H7 (cell line): ENCODE measurements around the gene C1orf53. TPM values are rescaled to one million over a fixed set of nuclear protein-coding genes. Genes with fewer than 3 reads are reported as not detected.

ENCODE experiments used
- DNase-seq: peaks from one replicate; pipeline ENCODE4 v3.0.0; 2012
- H3K27me3 ChIP-seq: 2 replicates; pipeline ENCODE4 v1.6.0; 2011; ENCODE audit warnings: mild to moderate bottlenecking, low read length; ENCODE audit not compliant: control insufficient read depth, insufficient read depth
- H3K36me3 ChIP-seq: replicated peaks from 2 replicates; pipeline ENCODE4 v1.5.1; 2011; ENCODE audit warnings: low read length; ENCODE audit not compliant: control insufficient read depth, insufficient read depth
- H3K4me3 ChIP-seq: 2 replicates; pipeline ENCODE4 v1.5.1; 2011; ENCODE audit warnings: low read depth, mild to moderate bottlenecking, control low read depth, low read length, moderate library complexity; ENCODE audit not compliant: insufficient read depth
- total RNA-seq: library from RNA; depleted of rRNA; stranded (reverse); fragments of >200 nt; shearing (Covaris generic); gene quantifications from 2 replicates; pipeline ENCODE4 v1.2.3, GENCODE V29; 2014

Gene C1orf53
- total RNA-seq, 1 experiment from 2014 or later, result 0.48 TPM

GRCh38 chr1:197912739-197913494 lies 10.5 kb downstream of the C1orf53 start:
- DNase-seq, result peak; percentile 61
- H3K36me3 ChIP-seq, result no peaks in the 10 kb centered on the region
- H3K27me3 ChIP-seq, result peaks cover 100% of the 10 kb centered on the region
- peak overlapping the region; percentile 12; the same call in 1 of the 2 replicates for H3K4me3 ChIP-seq

DNA sequence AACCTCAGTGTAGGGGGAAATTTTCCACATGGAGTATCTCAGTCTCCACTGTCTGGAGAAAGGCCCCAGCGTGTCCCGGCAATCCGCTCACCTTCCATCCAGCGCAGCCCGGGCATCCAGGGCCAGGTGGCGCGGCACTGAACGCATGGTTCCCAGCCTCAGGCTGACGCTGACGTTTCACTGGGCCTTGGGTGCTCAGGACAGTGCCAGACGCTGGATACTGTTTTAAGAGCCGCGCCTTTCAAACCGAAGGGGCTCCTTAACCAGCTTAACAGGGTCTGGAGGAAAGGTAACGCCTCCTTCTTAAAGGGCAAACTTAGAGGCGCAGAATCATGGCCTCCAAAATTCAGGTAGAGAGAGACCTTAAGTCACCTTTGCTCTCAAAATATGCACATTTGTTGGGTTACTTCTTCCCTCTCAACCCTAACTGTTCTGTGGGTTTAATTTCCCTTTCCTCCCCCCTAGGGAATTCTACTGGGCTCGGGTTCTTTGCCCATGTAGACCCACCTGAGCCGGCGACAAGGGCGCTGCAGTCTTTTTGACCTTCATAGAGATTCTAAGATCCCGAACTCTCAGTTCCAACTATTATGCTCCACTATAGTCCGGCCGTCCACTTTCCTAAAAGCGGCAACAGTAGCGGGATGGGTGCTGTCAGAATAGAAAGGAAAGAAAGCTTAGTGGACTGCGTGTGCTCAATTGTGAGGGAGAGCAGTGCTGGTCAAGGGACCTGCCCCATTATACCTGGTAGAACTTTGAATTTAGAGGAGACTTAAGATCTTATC lies 11.3 kb downstream of the C1orf53 start:
- peak; percentile 17 for DNase-seq
- H3K36me3 ChIP-seq, result no peaks in the 10 kb centered on the region
- peaks cover 100% of the 10 kb centered on the region for H3K27me3 ChIP-seq
- peak overlapping the region; percentile 12; the same call in 1 of the 2 replicates for H3K4me3 ChIP-seq

DNA sequence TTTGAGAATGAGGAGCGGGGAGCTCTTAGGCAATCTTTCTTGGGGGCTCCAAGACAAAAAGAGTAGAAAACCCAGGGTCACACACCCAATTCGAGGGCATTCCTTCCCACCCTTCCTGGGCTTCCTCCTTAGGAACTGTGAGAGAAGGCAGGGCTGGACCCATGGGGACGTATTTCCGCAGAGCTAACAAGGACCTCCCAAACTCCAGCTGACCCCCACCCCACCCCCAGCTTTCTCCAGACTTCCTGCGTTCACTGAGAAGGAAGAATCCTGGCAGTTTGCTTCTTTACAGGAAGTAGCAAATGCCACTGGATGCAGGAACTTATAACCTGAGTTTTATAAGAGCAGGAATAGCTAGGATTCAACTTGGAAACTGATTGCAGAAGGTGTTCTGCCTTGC lies 12.1 kb downstream of the C1orf53 start:
- DNase-seq, result peak; percentile 44

GRCh38 chr1:197915260-197915861 lies 12.9 kb downstream of the C1orf53 start:
- peaks cover 100% of the 10 kb centered on the region for H3K27me3 ChIP-seq
- H3K36me3 ChIP-seq, result no peaks in the 10 kb centered on the region
- DNase-seq, result peak; percentile 29
- H3K4me3 ChIP-seq, result peak overlapping the region; percentile 2; the same call in 1 of the 2 replicates

More for the DNA sequence above, 12.1 kb downstream of the C1orf53 start:
- H3K36me3 ChIP-seq, result no peaks in the 10 kb centered on the region
- H3K27me3 ChIP-seq, result peaks cover 100% of the 10 kb centered on the region
- no peak overlapping the region for H3K4me3 ChIP-seq

- H3K36me3 ChIP-seq, result no peaks in the 10 kb centered on the region
- H3K27me3 ChIP-seq, result peaks cover 100% of the 10 kb centered on the region
- peak; percentile 91 for DNase-seq
- H3K4me3 ChIP-seq, result peak overlapping the region; percentile 27
These were observed 13.6 kb downstream of the C1orf53 start for GRCh38 chr1:197915862-197916499.

DNA sequence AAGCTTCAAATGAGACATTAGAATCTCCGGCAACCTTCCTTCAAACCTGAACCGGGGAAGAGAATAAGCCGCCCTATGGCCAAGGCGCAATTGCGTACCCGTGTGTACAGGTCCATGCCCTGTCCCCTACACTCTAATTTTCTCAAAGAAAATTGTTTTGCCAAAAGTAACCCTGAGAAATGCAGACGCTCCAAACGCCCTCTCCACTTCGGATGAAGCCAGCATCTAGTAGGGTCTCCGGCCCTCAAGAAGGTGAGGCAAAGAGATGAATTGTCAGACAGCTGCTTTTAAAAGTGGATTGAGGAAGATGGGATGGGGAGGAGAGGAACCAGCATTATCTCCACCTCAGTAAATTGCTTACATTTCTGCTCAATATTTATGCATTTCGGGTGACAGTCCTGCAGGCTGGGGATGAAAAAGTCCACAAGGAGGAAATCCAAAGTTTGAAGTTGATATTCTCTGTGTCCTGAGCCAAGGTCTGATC lies 14.1 kb downstream of the C1orf53 start:
- Histone ChIP-seq H3K27me3 (peaks cover 100% of the 10 kb centered on the region), H3K36me3 (no peaks in the 10 kb centered on the region), H3K4me3 (peak overlapping the region; percentile 27)
- DNase-seq, result peak; percentile 34

- Histone ChIP-seq H3K36me3 (no peaks in the 10 kb centered on the region), H3K27me3 (peaks cover 100% of the 10 kb centered on the region), H3K4me3 (peak overlapping the region; percentile 13; the same call in 1 of the 2 replicates)
- peak; percentile 73 for DNase-seq
These were observed 15.6 kb downstream of the C1orf53 start for GRCh38 chr1:197917805-197918651.

- H3K4me3 ChIP-seq, result no peak overlapping the region
- peak; percentile 35 for DNase-seq
These were observed 16.4 kb downstream of the C1orf53 start for GRCh38 chr1:197918807-197919345.

DNA sequence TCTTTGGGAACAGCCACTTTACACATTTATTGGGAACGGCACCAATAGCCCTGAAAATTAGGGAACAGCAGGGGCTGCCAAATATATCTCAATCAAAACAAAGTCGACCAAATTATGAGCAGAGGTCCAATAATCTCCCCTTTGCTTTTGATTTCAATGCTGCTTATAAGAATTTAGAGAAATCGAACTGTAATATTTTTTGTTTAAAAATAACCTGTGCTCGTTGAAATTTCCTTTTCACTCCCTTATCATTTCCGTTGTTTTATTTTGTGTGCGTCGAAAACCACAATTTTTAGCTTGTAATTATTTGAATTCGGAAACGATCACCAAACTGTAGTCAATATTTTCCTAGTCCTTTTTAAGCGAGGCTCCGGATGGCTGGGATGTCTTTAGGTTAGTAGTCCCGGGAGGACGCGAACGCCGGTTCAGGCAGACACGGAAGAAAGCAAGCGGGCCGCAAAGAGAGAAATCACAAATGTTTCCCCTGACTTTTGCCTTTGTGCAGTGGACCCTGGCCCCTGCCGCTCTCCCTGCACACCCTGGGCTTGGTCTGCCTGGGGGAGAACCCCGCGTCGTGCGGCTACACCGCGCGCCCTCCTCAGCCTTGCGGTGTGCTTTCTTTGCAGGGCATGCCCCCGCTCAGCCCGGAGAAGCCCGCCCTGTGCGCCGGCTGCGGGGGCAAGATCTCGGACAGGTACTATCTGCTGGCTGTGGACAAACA lies 17.1 kb downstream of the C1orf53 start:
- peaks cover 95% of the 10 kb centered on the region for H3K27me3 ChIP-seq
- H3K36me3 ChIP-seq, result no peaks in the 10 kb centered on the region
- DNase-seq, result peak; percentile 69
- peak overlapping the region; percentile 24; the same call in 1 of the 2 replicates for H3K4me3 ChIP-seq

More at GRCh38 chr1:197918807-197919345, 16.4 kb downstream of the C1orf53 start:
- Histone ChIP-seq H3K36me3 (no peaks in the 10 kb centered on the region), H3K27me3 (peaks cover 100% of the 10 kb centered on the region)

GRCh38 chr1:197920067-197920396 lies 17.6 kb downstream of the C1orf53 start:
- H3K36me3 ChIP-seq, result no peaks in the 10 kb centered on the region
- H3K4me3 ChIP-seq, result peak overlapping the region; percentile 24; the same call in 1 of the 2 replicates
- DNase-seq, result peak; percentile 66
- H3K27me3 ChIP-seq, result peaks cover 90% of the 10 kb centered on the region

DNA sequence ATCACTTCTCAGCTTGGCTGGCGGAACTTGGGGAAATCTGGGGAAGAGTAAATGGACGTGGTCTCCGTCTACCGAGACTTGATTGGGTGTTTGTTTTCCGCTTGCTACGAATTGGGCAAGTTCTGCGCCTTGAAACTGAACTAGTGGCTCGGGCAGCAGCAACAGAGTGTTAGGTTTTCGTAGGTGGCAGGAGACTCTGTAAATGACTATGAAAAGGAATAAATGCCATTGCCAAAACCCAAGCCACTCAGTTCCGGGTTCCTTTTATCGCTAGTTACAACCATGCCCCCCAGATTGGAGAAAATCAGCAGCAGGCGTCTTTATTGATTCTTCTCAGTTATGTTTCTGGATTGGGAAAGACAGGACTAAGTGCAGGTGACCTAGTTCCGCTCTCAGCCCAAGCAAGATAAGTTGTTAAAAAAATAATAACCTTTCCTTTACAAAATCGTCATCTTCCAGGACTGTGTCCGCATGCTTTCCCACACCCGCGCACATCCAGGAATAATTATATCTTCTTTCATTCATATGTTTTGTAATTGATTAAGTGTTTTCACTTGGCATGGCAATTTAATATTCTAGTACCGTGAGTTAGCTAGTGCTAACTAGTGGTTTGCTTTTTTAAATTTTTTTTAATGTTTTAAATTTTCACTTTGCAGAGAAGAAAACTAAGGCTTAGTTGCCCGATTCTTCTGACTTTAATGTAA lies 18.1 kb downstream of the C1orf53 start:
- no peak overlapping the region; the same call in 1 of the 2 replicates for H3K4me3 ChIP-seq
- H3K36me3 ChIP-seq, result no peaks in the 10 kb centered on the region
- H3K27me3 ChIP-seq, result peaks cover 88% of the 10 kb centered on the region
- no peak for DNase-seq
